Anterior cingulate cortex (tissue), 58 donors: Measurements from ENCODE around the gene DEFB114.

Source experiments
- DNase-seq, 58 donors: peaks; one replicate each; lab custom pipeline; 2025; lab: John Stamatoyannopoulos, UW

Gene DEFB114

GRCh38 chr6:49937811-49938210 lies 26.2 kb downstream of the DEFB114 start:
- no peak for DNase-seq

GRCh38 chr6:49937017-49937416 lies 26.9 kb downstream of the DEFB114 start:
- DNase-seq: no peak

GRCh38 chr6:49935387-49935786 lies 28.6 kb downstream of the DEFB114 start:
- DNase-seq: no peak

GRCh38 chr6:49934770-49935169 lies 29.2 kb downstream of the DEFB114 start:
- no peak for DNase-seq

GRCh38 chr6:49933526-49933925 lies 30.4 kb downstream of the DEFB114 start:
- peak in 1 of 58 donors; percentile 2 for DNase-seq

GRCh38 chr6:49929340-49929739 lies 34.6 kb downstream of the DEFB114 start:
- DNase-seq: no peak

- DNase-seq: no peak
Observed at GRCh38 chr6:49923826-49924225, 40.1 kb downstream of the DEFB114 start.

- DNase-seq: no peak
Observed at GRCh38 chr6:49919935-49920644, 43.9 kb downstream of the DEFB114 start.

- no peak for DNase-seq
Observed at GRCh38 chr6:49919261-49919660, 44.7 kb downstream of the DEFB114 start.

GRCh38 chr6:49918787-49919186 lies 45.2 kb downstream of the DEFB114 start:
- DNase-seq: no peak

- peak in 7 of 58 donors; percentile 1 to 25 (median 5) for DNase-seq
Observed at GRCh38 chr6:49915035-49915434, 48.9 kb downstream of the DEFB114 start.

GRCh38 chr6:49913636-49914375 lies 50.2 kb downstream of the DEFB114 start:
- no peak for DNase-seq

GRCh38 chr6:49912196-49912595 lies 51.8 kb downstream of the DEFB114 start:
- DNase-seq: no peak

- DNase-seq: no peak
Observed at GRCh38 chr6:49911252-49911651, 52.7 kb downstream of the DEFB114 start.
